PC-3 (cell line): ENCODE results near the gene DEFB129.

Experiments used
- EZH2 ChIP-seq: fragments of 300-600 bp; sonication (generic); IDR thresholded peaks from one replicate; pipeline ENCODE4 v1.6.1; 2017; ENCODE audit warnings: antibody characterized with exemption, mild to moderate bottlenecking, low read length; ENCODE audit not compliant: unreplicated experiment
- EZH2phosphoT487 ChIP-seq: fragments of 300-600 bp; sonication (generic); IDR thresholded peaks from 2 replicates; pipeline ENCODE4 v1.6.1; 2018; ENCODE audit warnings: mild to moderate bottlenecking, antibody characterized with exemption, low read length, borderline replicate concordance
- TF ChIP-seq, protein P1 (sequence below): fragments of 300-600 bp; sonication (generic); conservative IDR thresholded peaks from 2 replicates; pipeline ENCODE4 v1.5.1; 2017; ENCODE audit warnings: antibody characterized with exemption, low read depth, mild to moderate bottlenecking, low read length

DNA sequence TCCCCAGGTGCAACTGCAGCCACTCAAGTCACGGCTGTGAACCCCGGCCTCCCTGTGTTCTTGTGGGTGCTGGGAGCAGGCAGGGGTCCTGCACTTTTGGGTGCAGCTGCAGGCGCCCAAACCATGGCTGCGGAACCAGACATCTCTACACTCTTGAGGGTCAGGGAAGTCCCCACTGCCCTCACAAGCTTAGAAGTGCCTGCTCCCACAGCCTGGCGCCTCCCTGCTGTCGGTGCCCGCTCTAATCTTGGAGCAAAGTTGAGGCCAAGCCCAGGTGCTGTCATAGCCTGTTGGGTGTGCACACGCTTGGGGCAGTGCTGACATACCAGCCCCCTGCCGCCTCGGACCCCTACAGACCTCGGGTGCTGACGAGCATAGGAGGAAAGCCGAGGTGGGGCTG lies 36.6 kb downstream of the DEFB129 start:
- TF ChIP-seq EZH2 (no peak), EZH2phosphoT487 (no peak)
- TF ChIP-seq, protein P1, sequence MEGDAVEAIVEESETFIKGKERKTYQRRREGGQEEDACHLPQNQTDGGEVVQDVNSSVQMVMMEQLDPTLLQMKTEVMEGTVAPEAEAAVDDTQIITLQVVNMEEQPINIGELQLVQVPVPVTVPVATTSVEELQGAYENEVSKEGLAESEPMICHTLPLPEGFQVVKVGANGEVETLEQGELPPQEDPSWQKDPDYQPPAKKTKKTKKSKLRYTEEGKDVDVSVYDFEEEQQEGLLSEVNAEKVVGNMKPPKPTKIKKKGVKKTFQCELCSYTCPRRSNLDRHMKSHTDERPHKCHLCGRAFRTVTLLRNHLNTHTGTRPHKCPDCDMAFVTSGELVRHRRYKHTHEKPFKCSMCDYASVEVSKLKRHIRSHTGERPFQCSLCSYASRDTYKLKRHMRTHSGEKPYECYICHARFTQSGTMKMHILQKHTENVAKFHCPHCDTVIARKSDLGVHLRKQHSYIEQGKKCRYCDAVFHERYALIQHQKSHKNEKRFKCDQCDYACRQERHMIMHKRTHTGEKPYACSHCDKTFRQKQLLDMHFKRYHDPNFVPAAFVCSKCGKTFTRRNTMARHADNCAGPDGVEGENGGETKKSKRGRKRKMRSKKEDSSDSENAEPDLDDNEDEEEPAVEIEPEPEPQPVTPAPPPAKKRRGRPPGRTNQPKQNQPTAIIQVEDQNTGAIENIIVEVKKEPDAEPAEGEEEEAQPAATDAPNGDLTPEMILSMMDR, result no peak
